BE2C (cell line): ENCODE results near the gene RINL.
"Not testable (repeated sequence)": the region's sequence is repeated elsewhere in the genome, so short reads cannot be mapped to it uniquely, and the experiment has no call there.

Experiments used
- DNase-seq: peaks from one replicate; pipeline ENCODE4 v3.0.0-alpha.2; 2020
- H3K27me3 ChIP-seq: fragments of 250-450 bp; sonication (Bioruptor Pico); 2 replicates; pipeline ENCODE4 v1.5.1; 2020; ENCODE audit warnings: mild to moderate bottlenecking
- H3K36me3 ChIP-seq: fragments of 250-450 bp; sonication (Bioruptor Pico); 2 replicates; pipeline ENCODE4 v1.5.1; 2020; ENCODE audit warnings: mild to moderate bottlenecking
- H3K4me1 ChIP-seq: fragments of 250-450 bp; sonication (Bioruptor Pico); 2 replicates; pipeline ENCODE4 v1.5.1; 2020
- H3K4me3 ChIP-seq: 2 replicates; pipeline ENCODE4 v1.5.1; 2011; ENCODE audit warnings: low read depth, low read length
- H3K9me3 ChIP-seq: fragments of 250-450 bp; sonication (Bioruptor Pico); 2 replicates; pipeline ENCODE4 v1.5.1; 2020
- CTCF ChIP-seq: IDR thresholded peaks from 2 replicates; pipeline ENCODE4 v1.5.1; 2012; ENCODE audit warnings: mild to moderate bottlenecking, low read depth, low read length

The RINL gene

DNA sequence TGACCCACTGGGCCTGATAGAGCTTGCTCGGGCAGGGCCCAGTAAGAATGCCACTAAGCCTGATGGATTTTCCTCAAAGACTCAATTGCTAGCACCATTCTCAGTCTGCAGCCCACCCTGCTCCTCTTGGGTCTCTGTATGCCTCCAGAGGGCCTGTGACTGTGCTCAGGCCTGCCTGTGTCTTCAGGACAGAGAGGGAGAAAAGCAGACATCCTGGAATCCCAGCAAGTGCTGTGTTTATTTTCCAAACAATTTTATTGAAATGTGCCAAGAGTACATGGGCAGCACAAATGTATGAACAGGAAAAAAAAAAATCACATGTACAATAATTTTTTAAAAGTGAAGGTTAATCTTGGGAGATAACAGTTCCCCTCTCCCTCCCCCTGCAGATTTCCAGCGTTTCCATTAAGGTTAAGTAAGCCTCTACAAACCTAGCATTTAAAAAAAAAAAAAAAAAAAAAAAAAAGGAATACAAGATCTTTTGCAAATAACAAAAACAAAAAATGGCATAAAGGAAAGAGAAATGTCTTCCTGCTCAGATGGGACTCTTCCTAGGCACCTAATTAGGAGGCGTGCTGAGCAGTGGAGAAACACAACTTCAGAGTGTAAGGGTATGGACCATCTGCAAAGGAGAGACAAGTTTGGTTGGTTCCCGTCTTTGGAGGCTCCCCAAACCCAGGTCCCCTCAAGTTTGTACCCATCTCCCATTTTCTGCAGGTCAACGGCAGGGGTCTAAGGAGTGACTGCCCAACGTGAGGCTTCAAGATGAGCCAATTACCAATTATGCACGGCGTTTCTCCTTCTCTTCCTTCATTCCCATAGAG is 41.7 kb downstream of the RINL start:
- no peaks in the 10 kb centered on the region for H3K27me3 ChIP-seq
- no peaks in the 10 kb centered on the region for H3K9me3 ChIP-seq
- DNase-seq = no peak
- H3K4me3 ChIP-seq = no peak overlapping the region
- no peak for TF ChIP-seq CTCF
- H3K4me1 ChIP-seq = peaks cover 48% of the 10 kb centered on the region
- peaks cover 60% of the 10 kb centered on the region for H3K36me3 ChIP-seq

DNA sequence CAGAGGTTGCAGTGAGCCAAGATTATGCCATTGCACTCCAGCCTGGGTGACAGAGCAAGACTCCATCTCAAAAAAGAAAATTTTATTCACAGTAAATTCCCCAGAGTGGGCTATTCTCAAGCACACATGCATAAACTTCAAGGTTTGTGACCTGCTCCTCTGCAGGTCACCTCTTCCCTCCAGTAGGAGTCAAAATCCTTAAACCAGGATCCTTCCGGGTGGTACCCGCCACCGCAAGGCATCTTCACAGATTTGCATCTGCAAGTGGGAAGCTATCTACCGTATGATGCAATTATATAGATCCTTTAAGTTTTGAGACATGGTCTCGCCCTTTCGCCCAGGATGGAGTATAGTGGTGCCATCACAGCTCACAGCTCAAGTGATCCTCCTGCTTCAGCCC is 43.5 kb downstream of the RINL start:
- peaks cover 33% of the 10 kb centered on the region for H3K4me1 ChIP-seq
- peaks cover 47% of the 10 kb centered on the region for H3K36me3 ChIP-seq

DNA sequence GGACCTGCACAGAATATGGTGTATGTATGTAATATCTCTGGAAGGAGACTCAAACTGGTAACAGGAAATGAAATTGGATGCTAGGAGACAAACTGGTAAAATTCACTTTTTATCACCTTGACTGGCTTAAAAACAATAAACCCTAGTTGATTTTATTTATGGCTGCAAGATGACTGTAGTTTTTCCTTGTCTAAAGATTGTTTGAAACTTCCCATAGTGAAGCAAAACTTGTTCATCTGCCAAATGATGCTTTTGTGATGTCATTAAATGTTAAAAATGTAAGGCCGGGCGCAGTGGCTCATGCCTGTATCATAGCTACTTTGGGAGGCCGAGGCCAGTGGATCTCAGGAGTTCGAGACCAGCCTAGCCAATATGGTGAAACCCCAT is 44.0 kb downstream of the RINL start:
- TF ChIP-seq CTCF = no peak
- no peaks in the 10 kb centered on the region for H3K27me3 ChIP-seq
- DNase-seq = no peak
- peaks cover 28% of the 10 kb centered on the region for H3K4me1 ChIP-seq
- H3K4me3 ChIP-seq = no peak overlapping the region
- no peaks in the 10 kb centered on the region for H3K9me3 ChIP-seq
- peaks cover 42% of the 10 kb centered on the region for H3K36me3 ChIP-seq

More for the DNA sequence above, 43.5 kb downstream of the RINL start:
- no peak for DNase-seq
- Histone ChIP-seq H3K27me3 (no peaks in the 10 kb centered on the region), H3K4me3 (no peak overlapping the region), H3K9me3 (no peaks in the 10 kb centered on the region)
- TF ChIP-seq CTCF = no peak

DNA sequence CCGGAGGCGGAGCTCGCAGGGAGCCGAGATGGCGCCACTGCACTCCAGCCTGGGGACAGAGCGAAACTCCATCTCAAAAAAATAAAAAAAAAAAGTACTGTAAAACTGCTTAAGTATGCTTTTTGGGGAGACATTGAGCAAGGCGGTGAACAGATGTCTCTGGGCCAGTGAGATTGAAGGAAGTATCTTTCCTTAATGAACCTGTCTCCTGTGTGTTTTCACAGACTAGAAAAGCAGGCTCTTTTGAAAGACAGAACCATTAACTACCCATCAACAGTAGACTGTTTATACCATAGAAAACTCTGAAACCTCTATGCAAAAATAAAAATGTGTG is 45.0 kb downstream of the RINL start:
- TF ChIP-seq CTCF = no peak
- H3K9me3 ChIP-seq = no peaks in the 10 kb centered on the region
- peaks cover 18% of the 10 kb centered on the region for H3K4me1 ChIP-seq
- H3K36me3 ChIP-seq = peaks cover 32% of the 10 kb centered on the region
- H3K4me3 ChIP-seq = no peak overlapping the region
- H3K27me3 ChIP-seq = no peaks in the 10 kb centered on the region
- no peak for DNase-seq

DNA sequence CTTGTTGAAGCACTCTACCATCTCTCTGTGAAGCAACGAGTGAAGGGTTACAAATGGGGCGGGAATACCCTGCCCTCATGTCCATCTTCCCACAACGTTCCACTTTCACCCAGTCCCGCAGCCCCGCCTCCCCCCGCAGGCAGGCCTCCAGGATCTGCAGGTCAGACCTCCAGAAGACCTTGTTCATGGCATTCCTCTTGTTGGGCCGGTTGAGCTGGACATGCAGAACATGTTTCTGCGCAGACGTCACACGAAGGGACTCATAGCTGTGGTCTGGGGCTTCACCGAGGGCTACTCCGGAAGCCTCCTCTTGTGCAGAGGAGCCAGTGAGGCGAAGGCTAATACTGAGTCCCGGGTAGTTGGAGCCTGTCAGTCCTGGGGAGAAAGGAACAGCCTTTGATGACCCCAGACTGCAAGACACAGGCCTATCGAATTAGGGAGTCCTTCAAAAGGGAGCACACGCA is 46.9 kb downstream of the RINL start:
- no peak for TF ChIP-seq CTCF
- Histone ChIP-seq H3K4me1 (peaks cover 4% of the 10 kb centered on the region; the same call in 1 of the 2 replicates), H3K36me3 (peaks cover 15% of the 10 kb centered on the region), H3K4me3 (peak overlapping the region; percentile 90), H3K27me3 (no peaks in the 10 kb centered on the region), H3K9me3 (no peaks in the 10 kb centered on the region)
- peak; percentile 40 for DNase-seq

- Histone ChIP-seq H3K9me3 (no peaks in the 10 kb centered on the region), H3K4me1 (no peaks in the 10 kb centered on the region; the same call in 1 of the 2 replicates), H3K27me3 (no peaks in the 10 kb centered on the region), H3K4me3 (no peak overlapping the region), H3K36me3 (peaks cover 5% of the 10 kb centered on the region)
- no peak for TF ChIP-seq CTCF
- no peak for DNase-seq
Measured at GRCh38 chr19:38830039-38830733, 47.9 kb downstream of the RINL start.

DNA sequence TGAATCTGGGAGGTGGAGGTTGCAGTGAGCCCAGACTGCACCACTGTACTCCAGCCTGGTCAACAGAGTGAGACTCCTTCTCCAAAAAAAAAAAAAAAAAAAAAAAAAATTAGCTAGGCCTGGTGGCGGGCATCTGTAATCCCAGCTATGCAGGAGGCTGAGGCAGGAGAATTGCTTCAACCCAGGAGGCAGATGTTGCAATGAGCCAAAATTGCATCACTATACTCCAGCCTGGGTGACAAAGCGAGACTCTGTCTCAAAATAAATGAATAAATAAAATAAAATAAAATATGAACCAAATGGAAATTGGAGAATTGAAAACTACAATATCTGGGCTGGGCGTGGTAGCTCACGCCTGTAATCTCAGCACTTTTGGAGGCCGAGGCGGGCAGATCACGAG is 48.9 kb downstream of the RINL start:
- not testable (repeated sequence) for H3K27me3 ChIP-seq, H3K4me3 ChIP-seq, H3K9me3 ChIP-seq, H3K36me3 ChIP-seq, H3K4me1 ChIP-seq, DNase-seq
